EH (cell line): Measurements from ENCODE around the gene SH3TC1.

Experiments used
- DNase-seq: peaks from one replicate; pipeline ENCODE4 v3.0.0-alpha.2; 2015; ENCODE audit warnings: low read depth

The SH3TC1 gene

GRCh38 chr4:8230033-8230432 lies 30.9 kb downstream of the SH3TC1 start:
- DNase-seq: no peak

GRCh38 chr4:8230891-8231290 lies 31.8 kb downstream of the SH3TC1 start:
- peak; percentile 42 for DNase-seq

GRCh38 chr4:8231551-8232049 lies 32.5 kb downstream of the SH3TC1 start:
- no peak for DNase-seq

GRCh38 chr4:8232748-8233147 lies 33.7 kb downstream of the SH3TC1 start:
- no peak for DNase-seq

- DNase-seq: no peak
Measured at GRCh38 chr4:8233672-8234484, 34.8 kb downstream of the SH3TC1 start.

GRCh38 chr4:8234715-8235114 lies 35.6 kb downstream of the SH3TC1 start:
- no peak for DNase-seq

GRCh38 chr4:8235224-8235623 lies 36.1 kb downstream of the SH3TC1 start:
- DNase-seq: no peak

GRCh38 chr4:8235686-8236085 lies 36.6 kb downstream of the SH3TC1 start:
- DNase-seq: no peak

GRCh38 chr4:8236106-8236919 lies 37.2 kb downstream of the SH3TC1 start:
- DNase-seq: no peak

GRCh38 chr4:8236920-8237195 lies 37.8 kb downstream of the SH3TC1 start:
- no peak for DNase-seq

- DNase-seq: no peak
Measured at GRCh38 chr4:8237256-8237989, 38.3 kb downstream of the SH3TC1 start.

- no peak for DNase-seq
Measured at GRCh38 chr4:8238036-8238511, 39.0 kb downstream of the SH3TC1 start.

- no peak for DNase-seq
Measured at GRCh38 chr4:8238515-8239053, 39.5 kb downstream of the SH3TC1 start.

- DNase-seq: no peak
Measured at GRCh38 chr4:8239226-8239625, 40.1 kb downstream of the SH3TC1 start.

- DNase-seq: no peak
Measured at GRCh38 chr4:8239661-8240060, 40.6 kb downstream of the SH3TC1 start.

- no peak for DNase-seq
Measured at GRCh38 chr4:8240211-8241041, 41.3 kb downstream of the SH3TC1 start.

- DNase-seq: no peak
Measured at GRCh38 chr4:8241211-8241779, 42.2 kb downstream of the SH3TC1 start.

GRCh38 chr4:8241895-8242696 lies 43.0 kb downstream of the SH3TC1 start:
- peak; percentile 93 for DNase-seq

- DNase-seq: no peak
Measured at GRCh38 chr4:8242782-8243560, 43.9 kb downstream of the SH3TC1 start.
